Neuronal stem cell (in vitro differentiated cells): ENCODE results near the gene TRPV4. TPM values are rescaled to one million over a fixed set of nuclear protein-coding genes. Genes with fewer than 3 reads are reported as not detected.

Experiments
- small RNA-seq: library from polyadenylated mRNA; stranded (forward); fragments of <200 nt; extraction: miRNeasy Mini kit (QIAGEN cat#:217004); gene quantifications from one replicate; pipeline ENCODE3, GENCODE V24; 2013; ENCODE audit not compliant: insufficient read depth

The TRPV4 gene

Small RNA genes lying within 50 kb of the gene (small RNA-seq; reads per million reads assigned to genes)
- gene MIR4497 (not detected), gene RN7SL441P (not detected)
